ENCODE data around the gene GAK.

- TF ChIP-seq CTCF (optimal IDR thresholded peaks at IDR 0.05 in 1 of 3, IDR thresholded peaks at IDR 0.05 in 1 of 3, conservative IDR thresholded peaks at IDR 0.05 in 1 of 3; ENCODE audit: extremely low read depth in 1 of 3, insufficient read depth in 2 of 3, low read length in 3 of 3) (no peak), EZH2 (IDR thresholded peaks at IDR 0.05; ENCODE audit: low read length) (no peak)
These were observed 20.1 kb downstream of the GAK start for GRCh38 chr4:911871-912490.

All from keratinocyte (primary cell).